K562 treated with DMSO at 1 percent for 12 hours (cell line): ENCODE data around the gene PRAME. TPM values are rescaled to one million over a fixed set of nuclear protein-coding genes. Genes with fewer than 3 reads are reported as not detected.

Experiments
- total RNA-seq: library from RNA; unstranded; fragments of 300-600 nt; gene quantifications from 2 replicates; pipeline ENCODE4 v1.2.3, GENCODE V29; 2022; ENCODE audit not compliant: insufficient read depth

Gene PRAME
- total RNA-seq = 1,097 and 1,732 TPM in 2 replicates

DNA sequence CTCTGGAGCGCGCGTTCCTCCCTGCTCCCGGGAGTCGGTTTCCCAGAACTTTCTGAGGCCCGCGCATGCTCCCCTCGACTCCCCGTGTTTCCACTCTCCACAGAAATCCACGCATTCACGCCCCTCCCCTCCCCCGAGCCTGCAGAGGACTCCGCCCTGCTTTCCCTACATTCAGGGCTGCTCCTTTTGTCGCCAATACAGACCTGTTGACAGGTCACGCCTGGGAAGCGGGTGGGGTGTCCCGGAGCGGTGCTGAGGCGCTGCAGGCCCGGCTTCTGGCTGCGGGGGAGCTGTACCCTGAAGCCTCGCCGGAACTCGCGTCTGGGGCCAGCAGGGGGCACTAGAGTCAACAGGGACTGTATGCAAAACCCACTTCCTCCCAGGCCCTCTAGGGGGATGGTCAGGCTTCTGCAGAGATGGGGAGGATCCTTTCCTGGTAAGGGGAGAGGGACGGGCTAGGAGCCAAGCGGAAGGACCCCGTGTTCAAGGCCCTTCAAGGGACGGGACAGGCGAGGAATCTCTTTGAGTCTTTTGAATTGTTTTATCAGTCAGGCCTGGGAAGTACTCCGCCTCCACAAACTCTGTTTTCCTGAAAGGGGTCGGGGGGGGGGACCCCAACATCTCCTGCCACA is at the start of gene PRAME:
TSS of gene PRAME (minus strand) at position 294 of the 632 bp plus-strand sequence. CDS start 2,433 bp downstream, outside the sequence.

DNA sequence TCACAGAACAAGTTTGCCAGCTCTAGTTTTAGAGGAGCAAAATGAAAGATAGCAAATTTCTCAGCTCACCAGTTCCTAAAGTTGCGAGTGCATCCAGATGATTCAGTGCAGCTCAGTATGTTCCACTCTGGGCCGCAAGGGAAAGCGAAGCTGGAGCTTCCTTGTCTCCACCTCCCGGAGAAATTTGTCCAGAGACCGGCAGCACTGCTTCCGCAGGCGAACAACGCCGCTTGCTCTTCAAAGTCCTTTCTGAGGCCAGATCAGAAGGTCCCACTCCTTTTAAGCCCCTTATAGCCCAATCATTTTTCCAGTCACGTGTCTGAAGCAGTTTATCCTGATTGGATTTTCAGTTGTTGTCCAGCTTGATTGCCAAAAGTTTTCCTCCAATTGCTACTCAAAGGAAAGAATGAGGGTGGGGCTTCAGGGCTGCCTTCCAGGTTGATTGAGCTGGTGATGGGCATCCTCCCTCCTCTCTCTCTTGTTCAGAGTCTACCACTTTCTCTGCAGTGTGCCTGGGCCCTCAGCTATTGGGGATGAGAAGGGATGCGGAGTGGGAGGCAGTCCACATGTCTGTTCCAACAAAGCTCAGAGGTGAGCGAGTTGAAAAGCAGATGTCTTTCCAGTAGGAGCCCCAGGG is 38.9 kb downstream of the PRAME start, which contains the start of gene ZNF280A:
TSS of gene ZNF280A (minus strand) at position 251 of the 637 bp plus-strand sequence. CDS start 4,640 bp downstream, outside the sequence.

GRCh38 chr22:22508274-22509176 is 50.5 kb downstream of the PRAME start, which contains the start of gene ZNF280B:
ZNF280B (minus strand) TSS chr22:22508742; CDS start chr22:22489398, 19,344 bp downstream.

Other genes with a start within 250 kb of the PRAME start
- gene ZNF280B, start 50.5 kb downstream of the PRAME start, total RNA-seq = 3.1 and 16.9 TPM in 2 replicates
- gene ZNF280A, start 39.0 kb downstream of the PRAME start, total RNA-seq = 25.5 and 49.5 TPM in 2 replicates
- not detected in 2 replicates for gene GGTLC2, start 85.3 kb upstream of the PRAME start, total RNA-seq